CD4-positive, alpha-beta T cell treated with Interleukin-6 at 100 ng/mL for 8 hours (primary cell): ENCODE data around the gene TMEM252.

ENCODE experiments used
- DNase-seq: peaks from one replicate; pipeline ENCODE4 v3.0.0-alpha.2; 2020; ENCODE audit warnings: mixed read lengths, low spot score

TMEM252 gene

DNA sequence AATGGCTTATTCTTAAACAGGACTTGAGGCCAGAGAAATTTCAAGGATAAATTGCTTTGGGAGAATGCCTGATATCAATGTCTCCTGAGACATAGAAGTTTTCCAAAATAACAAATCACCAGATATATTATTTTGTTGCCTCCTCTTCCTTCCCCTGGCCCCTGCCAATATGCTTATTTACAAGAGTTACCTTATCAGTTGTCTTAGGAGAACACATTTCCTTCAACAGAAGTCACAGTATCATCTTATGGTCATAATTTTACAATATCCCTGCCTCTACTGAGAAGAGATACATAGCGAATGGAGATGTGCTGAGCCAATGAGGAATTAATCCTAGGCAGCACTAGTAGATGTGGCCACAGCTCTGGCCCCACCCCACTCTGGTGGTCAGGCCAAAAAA is 43.1 kb downstream of the TMEM252 start:
- no peak for DNase-seq

DNA sequence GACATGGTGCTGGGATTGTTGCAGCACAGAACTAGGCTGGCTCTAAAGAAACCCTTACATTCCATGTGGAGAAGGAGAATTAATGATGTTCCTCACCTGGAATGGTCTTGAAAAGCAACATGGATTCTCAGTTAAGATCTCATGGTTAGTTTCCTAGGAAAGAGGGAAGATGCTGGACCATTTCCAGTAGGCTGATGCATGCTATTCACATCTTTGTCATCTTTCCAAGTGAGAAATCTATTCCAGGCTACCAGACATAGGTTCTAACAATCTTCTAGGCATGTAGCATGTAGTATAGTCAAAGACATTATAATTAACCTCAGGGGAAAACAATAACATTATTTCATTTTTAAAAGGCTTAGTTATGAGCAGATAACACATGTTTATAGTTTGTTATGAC is 44.3 kb downstream of the TMEM252 start:
- DNase-seq = no peak

DNA sequence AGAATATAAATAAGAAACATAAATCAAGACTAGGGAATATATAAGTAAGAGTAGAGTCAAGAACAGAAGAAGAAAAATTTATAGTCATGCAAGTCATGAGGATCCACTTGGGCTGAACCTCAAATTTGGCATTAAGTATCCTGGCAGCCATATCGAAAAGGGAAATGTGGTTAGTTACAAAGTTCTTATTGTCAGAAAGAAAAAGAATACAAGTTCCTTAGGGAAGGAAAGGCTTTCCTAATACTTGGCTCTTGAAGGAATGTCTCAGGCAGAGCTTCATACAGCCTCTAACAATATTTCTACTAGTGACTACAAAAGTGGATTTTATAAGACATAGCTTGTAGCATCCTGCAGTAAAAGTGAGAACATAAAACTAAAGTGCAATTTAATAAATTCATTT is 45.4 kb downstream of the TMEM252 start:
- no peak for DNase-seq

DNA sequence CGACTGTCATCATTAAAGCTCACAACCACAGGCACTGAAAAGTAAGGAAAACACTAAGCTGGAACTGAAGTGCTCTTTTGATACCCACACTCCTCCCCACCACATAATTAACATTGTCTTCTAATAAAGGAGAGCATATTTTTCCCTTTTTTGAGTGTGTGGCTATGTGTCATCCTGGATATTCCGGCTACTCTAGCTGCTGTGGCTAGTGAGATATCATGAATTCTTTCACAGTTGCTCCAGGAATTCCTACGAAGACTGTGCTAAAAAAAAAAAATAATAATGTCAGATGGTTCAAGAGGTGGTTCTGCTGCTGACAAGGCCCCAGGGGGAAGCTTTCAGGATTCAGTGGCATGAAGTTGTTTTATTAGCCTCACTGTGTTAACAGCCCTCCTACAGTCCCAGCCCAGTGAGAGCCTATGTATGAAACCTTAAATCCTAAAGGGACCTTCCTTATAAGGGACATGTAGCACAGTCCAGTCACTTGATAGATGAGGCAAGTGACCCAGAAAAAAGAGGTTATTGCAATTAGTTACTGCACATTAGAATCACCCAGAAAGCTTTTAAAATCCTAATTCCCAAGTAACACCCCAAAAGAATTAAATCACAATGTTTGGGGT is 46.6 kb downstream of the TMEM252 start:
- DNase-seq = no peak

DNA sequence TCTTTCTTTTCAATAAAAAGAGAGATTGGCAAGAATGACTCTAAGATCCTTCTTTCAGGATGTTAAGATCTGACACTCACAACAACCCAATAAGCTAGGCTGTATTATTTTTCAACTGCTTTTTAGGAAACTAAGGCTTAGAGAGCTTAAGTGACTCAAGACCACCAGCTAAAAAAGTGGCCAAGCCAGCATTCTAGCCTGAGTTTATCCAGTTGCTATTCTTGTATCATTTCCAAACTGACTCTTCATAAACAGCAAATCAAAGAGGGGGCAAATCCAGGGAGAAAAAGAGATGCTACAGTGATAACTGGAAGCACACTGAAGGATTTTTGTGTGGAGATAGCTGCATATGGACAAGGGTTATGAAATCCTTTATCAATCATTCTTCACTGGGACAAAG is 47.1 kb downstream of the TMEM252 start:
- DNase-seq = no peak

DNA sequence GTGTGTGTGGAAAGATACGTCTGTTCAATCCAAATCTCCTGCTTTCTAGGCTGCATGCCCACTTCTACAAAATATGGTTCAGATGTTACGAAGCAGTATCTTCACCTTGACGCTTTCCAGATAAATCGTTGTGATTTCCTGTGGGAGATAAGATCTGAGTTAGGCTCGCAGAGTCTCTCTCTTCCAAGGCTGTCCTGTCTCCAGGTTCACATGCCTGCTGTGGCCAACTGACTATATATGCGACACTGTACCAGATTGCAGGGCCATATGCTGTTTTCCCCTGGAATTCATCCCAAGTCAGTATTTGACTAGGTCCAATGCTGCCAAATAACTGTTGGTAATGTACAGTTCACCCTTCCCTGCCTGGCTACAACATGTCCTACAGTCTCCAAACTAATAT is 47.9 kb downstream of the TMEM252 start:
- no peak for DNase-seq

DNA sequence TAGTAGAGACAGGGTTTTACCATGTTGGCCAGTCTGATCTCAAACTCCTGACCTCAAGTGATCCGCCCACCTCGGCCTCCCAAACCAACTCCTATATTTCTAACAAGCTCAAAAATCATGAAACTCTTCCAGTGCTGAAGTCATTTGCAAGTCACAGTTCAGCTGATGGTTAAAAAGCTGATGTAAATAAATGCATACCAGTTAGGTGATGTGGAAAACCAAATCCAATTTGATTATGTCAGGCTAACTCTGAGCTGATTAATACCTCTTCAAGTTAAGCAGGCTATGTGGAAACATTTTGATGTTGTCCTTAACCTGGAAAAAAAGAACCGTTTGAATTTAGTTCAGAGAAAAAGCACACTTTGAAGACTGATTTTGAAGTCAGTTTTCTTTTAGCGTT is 51.0 kb downstream of the TMEM252 start:
- no peak for DNase-seq

DNA sequence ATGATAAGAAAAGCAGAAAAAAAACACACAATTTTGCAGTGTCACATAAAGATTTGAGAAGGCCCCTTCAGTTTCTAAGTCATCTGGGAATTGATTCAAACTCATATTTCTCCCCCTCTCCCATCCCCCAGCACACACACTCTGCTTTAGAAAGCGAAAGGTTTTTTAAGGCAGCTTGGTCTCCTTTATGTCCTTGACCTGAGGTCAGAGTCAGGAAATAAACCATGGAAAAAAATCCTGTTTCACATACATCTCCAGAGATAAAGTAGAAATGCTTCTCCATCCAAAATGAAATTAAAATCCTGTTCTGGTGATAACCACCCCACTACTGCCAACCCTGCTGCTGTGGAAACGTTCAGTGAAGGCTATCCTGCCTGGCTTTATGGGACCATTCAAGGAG is 52.6 kb downstream of the TMEM252 start:
- DNase-seq = no peak
